Sciatic nerve (tissue), 2 donors: ENCODE results near the gene RTBDN. TPM values are rescaled to one million over a fixed set of nuclear protein-coding genes. Genes with fewer than 3 reads are reported as not detected.
"Not testable (repeated sequence)": the region's sequence is repeated elsewhere in the genome, so short reads cannot be mapped to it uniquely, and the experiment has no call there.

ENCODE experiments used
- ATAC-seq: fragments of 200-7000 bp; cut with Tn5 transposase; one replicate; pipeline ENCODE4 v1.9.1; 2020; ENCODE audit warnings: mild to moderate bottlenecking, moderate library complexity
- DNase-seq: peaks from one replicate; pipeline ENCODE4 v3.0.0-alpha.2; 2020; ENCODE audit warnings: low spot score
- intact Hi-C: fragments of 100-400 bp; cut with DNase I; formaldehyde crosslinking; loops from one replicate; pipeline ENCODE4 v1.14.2; 2022
- total RNA-seq: library from RNA; stranded (reverse); fragmentation: NEBNext Ultra II Directional; extraction: Animal tissue kit (Norgen Biotek cat#: 25700); gene quantifications from one replicate; pipeline ENCODE4 v1.2.1, GENCODE V29; 2021
- donor health status: DM: no; HTN: no; CAD: no.
- donor health status: DM: no; HTN: no; CAD: no.

The RTBDN gene
- total RNA-seq, 1 donor from 2014 or later, result not detected

DNA sequence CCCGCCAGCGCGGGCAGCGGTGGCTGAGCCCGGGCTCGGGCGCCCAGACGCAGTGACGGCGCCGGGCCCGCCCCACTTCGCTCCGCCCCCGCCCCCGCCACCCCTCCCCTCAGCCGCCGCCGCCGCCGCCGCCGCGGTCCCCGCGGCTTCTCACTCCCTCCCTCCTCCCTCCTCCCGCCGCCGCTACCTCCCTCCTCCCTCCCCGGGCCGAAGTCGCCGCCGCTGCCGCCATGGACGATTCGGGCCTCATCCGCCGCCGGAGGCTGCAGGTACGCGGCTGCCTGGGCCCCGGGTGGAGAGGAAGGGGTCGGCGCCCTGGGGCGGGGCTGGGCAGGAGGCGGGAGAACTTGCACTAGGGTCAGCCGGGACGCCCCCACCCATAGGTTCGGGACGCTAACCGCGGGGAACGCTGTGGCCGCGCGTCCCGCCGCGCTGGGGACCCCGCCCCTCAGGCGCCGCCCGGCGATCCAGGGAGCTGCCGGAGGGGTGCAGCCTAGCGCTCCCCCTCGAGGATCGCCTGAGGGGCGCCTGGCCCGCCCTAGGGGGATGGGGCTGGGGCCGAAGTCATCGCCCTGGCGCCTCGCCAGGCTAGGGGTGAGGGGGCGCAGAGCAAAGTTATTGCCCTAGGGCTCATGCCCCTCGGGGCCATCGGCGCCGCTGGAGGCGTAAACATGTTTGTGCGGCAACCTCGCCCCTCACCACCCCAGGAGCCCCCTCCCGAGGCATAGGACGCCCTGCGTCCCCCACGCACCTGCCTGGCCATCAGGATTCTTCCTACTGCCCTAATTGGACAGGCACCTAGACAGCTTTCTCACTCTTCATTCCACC, 427 bp downstream of the RTBDN start:
- ATAC-seq, result no peak
- intact Hi-C loops, result no loop called here
- DNase-seq, result peak; percentile 59

DNA sequence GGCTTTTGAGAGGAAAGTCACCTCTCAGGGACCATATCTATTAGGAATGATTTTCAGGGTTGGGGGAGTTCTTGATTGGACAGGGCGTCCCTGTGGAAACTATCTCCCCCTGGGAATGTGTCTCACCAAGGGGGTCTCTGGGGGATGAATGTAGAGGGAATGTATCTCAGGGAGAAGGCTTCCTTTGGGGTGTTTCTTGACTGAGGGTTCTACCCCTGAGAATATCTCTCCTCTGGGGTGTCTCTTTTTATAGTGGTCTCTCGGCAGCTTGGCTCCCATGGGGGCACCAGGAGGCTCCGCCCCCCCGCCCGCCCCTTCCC, 1.0 kb downstream of the RTBDN start:
- ATAC-seq (no peak), DNase-seq (no peak)
- intact Hi-C loops, result no loop called here

DNA sequence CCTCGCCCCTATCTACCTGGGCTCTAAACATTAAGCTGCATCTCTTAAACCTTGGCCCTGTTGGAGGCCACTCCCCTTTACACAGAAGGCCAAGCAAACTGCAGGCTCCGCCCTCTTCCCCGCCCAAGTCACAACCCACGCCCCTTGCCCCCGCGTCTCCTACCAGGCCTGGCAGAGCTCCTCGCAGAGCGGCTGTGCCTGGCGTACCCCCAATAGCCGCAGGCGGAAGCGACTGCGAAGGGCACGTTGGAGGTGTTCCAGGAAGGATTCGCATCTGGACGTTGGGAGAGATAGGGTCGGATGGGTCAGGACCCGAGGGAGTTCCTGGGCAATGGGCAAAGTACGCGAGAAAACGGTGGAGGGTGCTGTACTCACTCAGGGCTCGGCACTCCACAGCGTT, 5.9 kb downstream of the RTBDN start:
- no peak for DNase-seq
- ATAC-seq, result no peak
- intact Hi-C loops, result no loop called here

DNA sequence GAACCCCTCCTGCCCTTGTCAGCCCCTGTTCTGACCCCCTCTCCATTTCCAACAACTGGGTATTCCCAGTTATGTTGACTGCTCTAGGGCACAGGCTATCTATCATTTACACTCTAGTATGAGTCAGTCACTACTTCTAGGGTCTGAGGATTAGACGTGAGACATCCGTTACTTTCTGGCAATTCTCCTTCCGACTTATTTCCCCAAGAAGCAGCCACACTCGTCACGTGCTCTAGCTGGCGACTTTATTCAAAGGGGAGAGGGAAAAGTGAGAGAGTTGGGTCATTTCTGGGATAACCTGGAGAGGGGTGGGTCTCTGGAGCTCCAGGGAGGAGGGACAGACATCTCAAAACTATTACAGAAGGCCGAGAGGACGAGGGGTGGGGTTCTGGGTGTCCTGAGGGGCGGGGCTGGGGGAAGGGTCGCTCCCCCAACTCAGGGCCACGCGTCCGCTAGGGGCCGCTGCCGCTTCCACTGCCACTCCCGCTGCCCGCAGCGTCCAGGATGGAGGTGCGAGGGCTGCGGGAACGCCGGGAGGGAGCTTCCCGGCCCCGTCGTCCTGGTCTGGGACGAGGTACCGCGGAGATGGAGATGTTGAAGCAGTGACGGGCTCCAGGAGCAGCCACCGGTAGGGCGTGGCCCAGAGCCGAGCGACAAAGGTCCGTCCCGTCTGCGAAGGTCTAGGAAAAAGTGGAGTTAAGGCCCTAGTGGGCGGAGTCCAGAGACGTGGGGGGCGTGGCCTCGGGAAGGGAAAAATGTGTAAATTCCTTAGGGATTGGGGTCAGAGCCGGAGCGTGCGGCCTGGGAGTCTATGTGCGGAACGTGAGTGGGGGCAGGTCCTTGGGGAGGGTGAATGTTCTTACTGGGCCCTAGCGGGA, 8.9 kb downstream of the RTBDN start:
- no peak for DNase-seq
- ATAC-seq, result no peak
- intact Hi-C loops, result no loop called here

DNA sequence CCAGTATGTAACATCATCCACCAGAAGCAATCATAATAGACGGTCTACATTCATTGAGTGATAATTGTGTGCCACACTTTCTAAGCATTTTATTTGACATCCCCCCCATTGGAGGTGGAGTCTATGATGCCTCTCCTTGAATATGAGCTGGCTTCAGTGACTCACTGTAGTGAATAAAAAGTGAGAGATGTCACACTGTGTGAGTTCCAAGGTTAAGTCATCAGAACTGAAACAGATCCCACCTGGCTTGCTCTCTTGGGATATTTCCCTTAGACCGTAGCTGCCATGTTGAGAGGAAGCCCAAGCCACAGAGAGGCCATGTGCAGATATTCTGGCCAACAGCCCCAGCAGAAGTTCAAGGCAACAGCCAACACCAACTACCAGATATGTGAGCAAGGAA, 12.6 kb downstream of the RTBDN start:
- ATAC-seq (no peak), DNase-seq (no peak)
- intact Hi-C loops, result no loop called here

DNA sequence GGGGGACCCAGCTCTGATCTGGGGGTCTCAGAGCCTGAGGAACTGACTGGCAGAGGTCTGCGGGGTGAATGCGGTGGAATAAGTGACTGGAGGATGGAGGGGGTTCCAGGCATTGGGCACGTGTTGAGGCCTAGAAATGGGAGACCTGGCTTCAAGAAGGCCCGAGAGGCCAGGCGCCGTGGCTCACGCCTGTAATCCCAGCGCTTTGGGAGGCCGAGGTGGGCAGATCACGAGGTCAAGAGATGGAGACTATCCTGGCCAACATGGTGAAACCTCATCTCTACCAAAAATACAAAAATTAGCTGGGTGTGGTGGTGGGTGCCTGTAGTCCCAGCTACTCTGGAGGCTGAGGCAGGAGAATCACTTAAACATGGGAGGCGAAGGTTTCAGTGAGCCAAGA, 16.6 kb downstream of the RTBDN start:
- DNase-seq, ATAC-seq, intact Hi-C loops: not testable (repeated sequence)

DNA sequence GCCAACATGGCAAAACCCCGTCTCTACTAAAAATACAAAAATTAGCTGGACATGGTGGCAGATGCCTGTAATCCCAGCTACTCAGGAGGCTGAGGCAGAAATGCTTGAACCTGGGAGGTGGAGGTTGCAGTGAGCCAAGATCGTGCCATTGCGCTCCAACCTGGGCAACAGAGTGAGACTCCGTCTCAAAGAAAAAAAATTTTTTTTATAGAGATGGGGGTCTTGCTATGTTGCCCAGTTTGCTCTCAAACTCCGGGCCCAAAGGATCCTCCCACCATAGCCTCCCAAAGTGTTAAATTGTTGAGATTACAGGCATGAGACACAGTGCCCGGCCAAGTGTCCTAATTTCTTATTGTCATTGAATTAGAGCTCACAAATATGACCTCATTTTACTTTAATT, 17.2 kb downstream of the RTBDN start:
- ATAC-seq, intact Hi-C loops, DNase-seq: not testable (repeated sequence)

DNA sequence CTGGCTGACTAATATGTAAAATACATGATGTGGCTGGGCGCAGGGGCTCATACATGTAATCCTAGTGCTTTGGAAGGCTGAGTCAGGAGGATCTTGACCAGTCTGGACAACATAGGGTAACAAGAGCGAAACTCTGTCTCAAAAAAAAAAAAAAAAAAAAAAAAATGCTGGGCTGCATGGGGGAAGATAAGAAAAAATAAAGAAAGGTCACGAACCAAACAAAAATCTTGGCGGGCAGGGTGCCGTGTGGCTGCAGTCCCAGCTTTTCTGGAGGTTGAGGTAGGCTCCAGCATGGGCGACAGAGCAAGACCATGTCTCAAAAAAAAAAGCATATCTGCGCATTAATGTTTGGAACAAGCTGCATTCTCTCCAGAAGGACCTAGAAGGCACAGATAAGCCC, 19.3 kb downstream of the RTBDN start:
- ATAC-seq (no peak), DNase-seq (no peak)
- intact Hi-C loops, result no loop called here

DNA sequence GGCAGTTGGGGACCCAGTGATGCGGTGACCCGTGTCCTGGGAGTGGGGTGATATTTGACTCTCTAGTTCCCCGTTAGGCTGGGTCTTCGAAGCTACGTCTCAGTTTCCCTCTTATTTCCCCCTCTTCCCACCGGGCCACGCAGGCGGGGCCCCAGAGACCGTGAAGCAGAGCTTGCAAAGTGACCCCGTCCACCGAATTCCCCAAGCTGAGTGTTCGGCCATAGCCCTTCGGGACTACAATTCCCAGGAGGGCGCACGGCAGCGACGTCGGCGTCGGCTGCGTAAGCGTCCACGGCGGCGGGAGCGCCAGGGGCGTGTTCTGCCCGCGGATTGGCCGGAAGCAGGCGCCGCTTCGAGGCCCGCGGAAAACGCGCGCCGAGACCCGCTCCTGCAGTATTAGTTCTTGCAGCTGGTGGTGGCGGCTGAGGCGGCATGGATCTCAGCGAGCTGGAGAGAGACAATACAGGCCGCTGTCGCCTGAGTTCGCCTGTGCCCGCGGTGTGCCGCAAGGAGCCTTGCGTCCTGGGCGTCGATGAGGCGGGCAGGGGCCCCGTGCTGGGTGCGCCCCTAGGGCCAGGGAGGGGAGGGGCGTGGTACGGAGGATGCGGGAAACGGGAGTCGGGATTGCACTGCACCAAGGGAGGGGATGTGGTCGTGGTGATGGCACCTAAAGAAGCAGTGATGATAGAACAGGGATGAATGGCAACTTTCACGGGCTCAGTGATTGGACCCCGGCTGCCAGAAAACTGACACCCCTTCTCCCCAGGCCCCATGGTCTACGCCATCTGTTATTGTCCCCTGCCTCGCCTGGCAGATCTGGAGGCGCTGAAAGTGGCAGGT, 27.9 kb downstream of the RTBDN start, which contains the start of gene RNASEH2A:
Gene RNASEH2A (plus strand): TSS at position 343 of the 840 bp plus-strand sequence. CDS start 90 bp downstream, at position 433.
- ATAC-seq, result peak; percentile 95
- peak; percentile 94 for DNase-seq
- intact Hi-C loops, result no loop called here

DNA sequence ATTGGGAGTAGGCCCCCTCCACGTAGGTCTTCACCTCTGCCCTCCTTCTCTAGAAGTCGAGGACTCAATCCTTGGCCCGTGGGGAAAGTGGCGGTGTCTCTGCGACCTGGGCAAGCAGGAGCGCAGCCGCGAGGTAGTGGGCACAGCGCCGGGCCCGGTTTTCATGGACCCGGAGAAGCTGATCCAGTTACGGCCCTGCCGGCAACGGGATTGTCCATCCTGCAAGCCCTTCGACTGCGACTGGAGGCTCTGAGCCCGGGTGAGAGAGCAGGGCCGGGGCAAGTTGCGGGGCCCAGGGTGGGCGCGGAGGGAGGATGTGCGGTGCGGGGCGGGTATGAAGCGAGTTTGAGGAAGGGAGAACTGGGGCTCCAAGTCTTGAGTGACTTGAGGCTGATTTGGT, 30.3 kb downstream of the RTBDN start:
- intact Hi-C loops, result loop anchor here (5.0 kb wide), 1 partner anchor 42 kb away; no protein-coding TSS in a partner anchor
- DNase-seq (no peak), ATAC-seq (no peak)

DNA sequence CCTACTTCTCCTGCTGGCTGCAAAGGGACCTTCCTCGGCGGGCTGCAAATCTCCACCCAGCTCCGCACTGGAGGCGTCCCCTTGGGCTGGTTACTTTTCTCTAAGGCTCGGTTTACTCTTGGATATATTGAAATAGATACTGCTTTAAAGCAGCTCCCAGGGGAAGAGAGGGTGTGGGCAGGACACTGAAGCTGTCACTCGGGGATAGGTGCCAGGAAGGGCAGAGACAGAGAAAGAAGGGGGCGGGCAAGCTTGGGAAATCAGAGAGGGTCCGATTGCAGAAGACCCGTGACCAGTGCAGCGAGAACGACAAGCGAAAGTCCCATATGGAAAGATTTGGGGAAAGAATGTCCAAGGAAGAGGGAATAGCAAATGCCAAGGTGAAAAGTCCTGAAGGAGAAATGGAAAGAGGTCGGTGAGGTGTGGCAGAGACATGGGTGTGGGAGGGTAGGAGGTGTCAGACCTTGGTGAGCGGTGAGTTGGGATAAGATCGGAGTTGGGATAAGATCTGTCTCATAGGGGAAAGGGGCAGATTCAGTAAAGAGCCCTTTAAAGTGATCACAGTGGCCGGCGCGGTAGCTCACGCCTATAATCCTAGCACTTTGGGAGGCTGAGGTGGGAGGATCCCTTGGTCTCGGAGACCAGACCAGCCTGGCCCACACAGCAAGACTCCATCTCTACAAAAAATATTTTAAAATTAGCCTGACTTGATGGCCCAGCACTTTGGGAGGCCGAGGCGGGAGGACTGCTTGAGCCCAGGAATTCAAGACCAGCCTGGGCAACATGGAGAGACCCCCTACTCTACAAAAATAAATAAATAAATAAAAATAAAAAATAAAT, 31.9 kb downstream of the RTBDN start:
- no peak for ATAC-seq
- no peak for DNase-seq
- intact Hi-C loops, result loop anchor here (5.0 kb wide), 1 partner anchor 40 kb away; no protein-coding TSS in a partner anchor

DNA sequence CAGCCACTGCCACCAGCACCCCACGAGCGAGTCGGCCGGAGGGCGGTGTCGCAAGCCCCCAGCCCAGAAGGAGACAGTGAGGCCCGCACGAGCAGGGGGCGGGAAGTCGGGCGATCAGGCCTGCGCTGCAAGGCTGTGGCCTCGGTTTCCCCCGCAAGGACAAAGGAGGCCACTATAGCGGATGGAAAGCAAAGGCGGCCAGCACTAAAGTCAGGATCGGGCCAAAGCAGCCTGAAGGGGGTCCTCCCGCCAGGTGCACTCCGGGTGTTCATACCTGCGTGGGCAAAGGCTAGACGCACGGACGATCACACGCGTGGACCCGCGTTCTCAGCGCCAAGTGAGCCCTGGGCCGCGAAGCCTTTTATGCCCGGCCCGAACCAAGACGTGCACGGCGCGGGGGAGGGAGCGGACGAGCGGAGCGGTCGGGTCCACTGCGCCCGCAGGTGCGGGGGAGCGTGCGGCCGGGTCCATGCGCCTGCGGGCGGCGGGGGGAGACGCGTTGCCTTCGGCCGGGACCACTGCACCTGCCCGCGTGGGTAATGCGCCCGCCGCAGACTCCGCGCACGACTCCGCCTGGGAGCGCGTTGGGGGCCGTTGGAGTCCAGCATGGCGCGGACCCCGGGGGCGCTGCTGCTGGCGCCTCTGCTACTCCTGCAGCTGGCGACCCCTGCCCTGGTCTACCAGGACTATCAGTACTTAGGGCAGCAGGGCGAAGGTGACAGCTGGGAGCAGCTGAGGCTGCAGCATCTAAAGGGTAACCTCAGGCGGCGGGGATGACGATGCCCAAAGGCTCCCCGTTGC, 32.7 kb downstream of the RTBDN start, which contains the start of the genes PRDX2 and THSD8:
Gene PRDX2 (minus strand): TSS at position 335 of the 801 bp plus-strand sequence. CDS start 539 bp downstream, outside the sequence.
Gene THSD8 (plus strand): TSS at position 604 of the 801 bp plus-strand sequence. CDS start 3 bp downstream, at position 607.
- peak; percentile 85 for ATAC-seq
- intact Hi-C loops, result loop anchor here (5.0 kb wide), 1 partner anchor 39 kb away; no protein-coding TSS in a partner anchor
- DNase-seq, result peak; percentile 87

DNA sequence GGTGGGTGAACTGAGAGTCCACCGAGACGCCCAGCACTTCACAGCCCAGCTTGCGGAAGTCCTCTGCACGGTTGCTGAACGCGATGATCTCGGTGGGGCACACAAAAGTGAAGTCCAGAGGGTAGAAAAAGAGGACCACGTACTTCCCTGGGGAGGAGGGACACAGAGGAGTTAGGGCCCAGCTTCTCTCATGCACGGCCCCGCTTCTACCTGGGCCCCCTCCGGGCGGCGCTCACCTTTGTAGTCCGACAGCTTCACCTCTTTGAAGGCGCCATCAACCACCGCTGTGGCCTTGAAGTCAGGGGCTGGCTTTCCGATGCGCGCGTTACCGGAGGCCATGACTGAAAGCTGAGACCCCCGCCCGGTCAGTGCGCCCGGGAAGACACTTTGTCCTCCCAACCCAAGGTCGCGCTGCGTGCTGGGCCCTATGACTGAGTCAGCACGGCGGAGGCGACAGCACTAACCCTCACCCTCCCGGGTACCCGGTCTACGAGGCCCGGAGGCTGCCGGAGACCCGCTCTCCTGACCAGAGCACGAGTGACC, 33.4 kb downstream of the RTBDN start:
- peak; percentile 66 for DNase-seq
- intact Hi-C loops, result loop anchor here (5.0 kb wide), 1 partner anchor 39 kb away; no protein-coding TSS in a partner anchor

DNA sequence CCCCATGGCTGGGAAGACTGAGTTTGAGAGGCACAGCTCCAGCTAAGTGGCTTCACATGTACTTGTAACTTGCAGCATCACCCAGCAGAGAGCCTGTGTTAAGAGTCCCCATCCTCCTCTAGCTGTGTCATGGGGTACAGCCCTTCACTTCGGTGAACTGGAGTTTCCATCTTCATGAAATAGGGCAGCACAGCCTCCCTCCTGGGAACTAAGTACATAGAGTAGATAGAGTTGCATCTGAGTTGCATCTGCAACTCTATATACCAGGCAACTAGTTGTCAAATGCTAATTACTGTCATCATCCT, 34.0 kb downstream of the RTBDN start:
- DNase-seq, result no peak
- ATAC-seq, result no peak
- intact Hi-C loops, result loop anchor here (5.0 kb wide), 1 partner anchor 38 kb away; no protein-coding TSS in a partner anchor

More for the DNA sequence above, 33.4 kb downstream of the RTBDN start:
- ATAC-seq, result peak; percentile 38

DNA sequence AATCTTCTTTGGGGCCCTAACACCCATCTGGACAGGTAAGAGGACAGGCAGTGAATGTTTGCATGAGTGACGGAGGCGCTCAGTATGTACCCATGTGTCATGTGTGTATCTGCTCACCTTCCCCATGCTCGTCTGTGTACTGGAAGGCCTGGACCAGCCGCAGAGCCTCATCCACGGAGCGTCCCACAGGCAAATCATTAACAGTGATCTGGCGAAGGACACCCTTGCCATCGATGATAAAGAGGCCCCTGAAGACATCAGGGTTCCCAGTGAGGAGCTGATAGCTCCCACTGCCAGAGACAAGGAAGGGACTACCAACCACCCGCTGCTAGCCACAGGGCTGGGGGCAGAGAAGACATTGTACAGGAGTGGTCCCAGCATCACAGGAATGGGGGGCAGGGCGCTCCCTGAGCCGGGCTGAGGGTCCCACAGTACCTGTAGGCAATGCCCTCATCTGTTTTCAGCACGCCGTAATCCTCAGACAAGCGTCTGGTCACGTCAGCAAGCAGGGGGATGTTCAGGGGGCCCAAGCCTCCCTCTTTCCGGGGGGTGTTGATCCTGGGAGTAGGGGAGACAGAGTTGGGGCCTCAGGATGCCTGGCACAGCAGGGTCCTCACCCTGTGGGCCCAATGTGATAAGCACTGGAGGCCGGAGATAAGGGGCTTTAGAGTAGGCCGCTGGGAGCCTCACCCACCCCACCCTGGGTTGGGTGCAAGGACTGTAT, 34.5 kb downstream of the RTBDN start:
- ATAC-seq (no peak), DNase-seq (no peak)
- intact Hi-C loops, result loop anchor here (5.0 kb wide), 1 partner anchor 38 kb away; no protein-coding TSS in a partner anchor

DNA sequence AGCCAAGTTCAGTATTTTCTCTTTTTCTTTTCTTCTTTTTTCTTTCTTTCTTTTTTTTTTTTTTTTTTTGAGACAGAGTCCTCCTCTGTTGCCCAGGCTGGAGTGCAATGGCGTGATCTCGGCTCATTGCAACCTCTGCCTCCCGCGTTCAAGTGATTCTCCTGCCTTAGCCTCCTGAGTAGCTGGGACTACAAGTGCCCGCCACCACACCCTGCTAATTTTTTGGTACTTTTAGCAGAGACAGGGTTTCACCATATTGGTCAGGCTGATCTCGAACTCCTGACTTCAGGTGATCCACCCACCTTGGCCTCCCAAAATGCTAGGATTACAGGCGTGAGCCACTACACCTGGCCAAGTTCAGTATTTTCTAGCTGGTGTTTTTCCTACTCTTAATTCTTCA, 36.8 kb downstream of the RTBDN start:
- ATAC-seq, intact Hi-C loops, DNase-seq: not testable (repeated sequence)
